ENCODE results near the gene CCDC171. TPM values are rescaled to one million over a fixed set of nuclear protein-coding genes. Genes with fewer than 3 reads are reported as not detected.
A peak's percentile ranks its signal among the peaks of the same experiment; 100 is the strongest.

Gene CCDC171
- polyA plus RNA-seq, 1 donor from 2014 or later: 9.1 TPM

DNA sequence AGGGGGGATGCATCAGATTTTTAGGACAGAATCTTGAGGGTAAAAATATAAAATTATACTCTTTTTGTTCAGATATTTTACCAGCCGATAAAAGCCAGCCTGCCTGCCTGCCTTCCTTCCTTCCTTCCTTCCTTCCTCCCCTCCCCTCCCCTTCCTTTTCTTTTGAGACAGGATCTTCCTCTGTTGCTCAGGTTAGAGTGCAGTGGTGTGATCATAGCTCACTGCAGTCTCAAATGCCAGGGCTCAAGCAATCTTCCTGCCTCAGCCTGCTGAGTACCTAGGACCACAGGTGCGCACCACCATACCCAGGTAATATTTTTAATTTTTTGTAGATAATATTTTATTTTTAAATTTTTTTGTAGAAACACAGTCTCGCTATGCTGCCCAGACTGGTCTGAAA is 330.0 kb downstream of the CCDC171 start:
- H3K9ac ChIP-seq (ENCODE audit: low read length): no peak overlapping the region
- H3K9me2 ChIP-seq (ENCODE audit: insufficient read depth, low read length): no peaks in the 10 kb centered on the region
- no peaks in the 10 kb centered on the region for H4K20me1 ChIP-seq (ENCODE audit: insufficient read depth)
- H3K27me3 ChIP-seq (ENCODE audit: insufficient read depth, low read depth, low read length): no peaks in the 10 kb centered on the region
- H3K4me2 ChIP-seq (ENCODE audit: low read length): no peak overlapping the region
- no peaks in the 10 kb centered on the region for H3K36me3 ChIP-seq (ENCODE audit: insufficient read depth, low read length)
- H3K4me3 ChIP-seq (ENCODE audit: low read length): no peak overlapping the region
- no peak overlapping the region for H2AFZ ChIP-seq (ENCODE audit: low read depth, low read length)
- H3F3A ChIP-seq (ENCODE audit: insufficient read depth, low read length, poor library complexity, severe bottlenecking): no peaks in the 10 kb centered on the region
- H3K79me2 ChIP-seq (replicated peaks; ENCODE audit: insufficient read depth, low read length): no peaks in the 10 kb centered on the region
- no peaks in the 10 kb centered on the region for H3K9me3 ChIP-seq (ENCODE audit: low read length)
- TF ChIP-seq CTCF (IDR thresholded peaks at IDR 0.05; ENCODE audit: poor library complexity, severe bottlenecking): no peak
- TF ChIP-seq MXI1 (conservative IDR thresholded peaks at IDR 0.05; ENCODE audit: poor library complexity, severe bottlenecking): no peak
- no peak for TF ChIP-seq EZH2 (IDR thresholded peaks at IDR 0.05; ENCODE audit: borderline replicate concordance, insufficient read depth, low read length, poor library complexity, severe bottlenecking)
- TF ChIP-seq REST (IDR thresholded peaks at IDR 0.05; ENCODE audit: borderline replicate concordance): no peak
- no peak for TF ChIP-seq RAD21 (conservative IDR thresholded peaks at IDR 0.05)
- no peak for TF ChIP-seq POLR2AphosphoS5 (IDR thresholded peaks at IDR 0.05)
- no peak for TF ChIP-seq TAF1 (IDR thresholded peaks at IDR 0.05; ENCODE audit: low read depth)
- no peak for TF ChIP-seq SMC3 (conservative IDR thresholded peaks at IDR 0.05; ENCODE audit: poor library complexity)
- TF ChIP-seq EP300 (conservative IDR thresholded peaks at IDR 0.05; ENCODE audit: poor library complexity, severe bottlenecking): no peak
- H3K27ac ChIP-seq (ENCODE audit: low read length): no peak overlapping the region

GRCh38 chr9:15885464-15885863 is 332.6 kb downstream of the CCDC171 start:
- H3F3A ChIP-seq (ENCODE audit: insufficient read depth, low read length, poor library complexity, severe bottlenecking): no peaks in the 10 kb centered on the region
- no peaks in the 10 kb centered on the region for H4K20me1 ChIP-seq (ENCODE audit: insufficient read depth)
- H3K9me3 ChIP-seq (ENCODE audit: low read length): no peaks in the 10 kb centered on the region
- no peaks in the 10 kb centered on the region for H3K9me2 ChIP-seq (ENCODE audit: insufficient read depth, low read length)
- H3K27ac ChIP-seq (ENCODE audit: low read length): peak overlapping the region; percentile 55
- no peak overlapping the region for H3K4me3 ChIP-seq (ENCODE audit: low read length)
- H2AFZ ChIP-seq (ENCODE audit: low read depth, low read length): no peak overlapping the region
- TF ChIP-seq EZH2 (IDR thresholded peaks at IDR 0.05; ENCODE audit: borderline replicate concordance, insufficient read depth, low read length, poor library complexity, severe bottlenecking) (no peak), REST (IDR thresholded peaks at IDR 0.05; ENCODE audit: borderline replicate concordance) (no peak), SMC3 (conservative IDR thresholded peaks at IDR 0.05; ENCODE audit: poor library complexity) (no peak), MXI1 (conservative IDR thresholded peaks at IDR 0.05; ENCODE audit: poor library complexity, severe bottlenecking) (no peak), POLR2AphosphoS5 (IDR thresholded peaks at IDR 0.05) (peak; percentile 32), EP300 (conservative IDR thresholded peaks at IDR 0.05; ENCODE audit: poor library complexity, severe bottlenecking) (peak; percentile 85), TAF1 (IDR thresholded peaks at IDR 0.05; ENCODE audit: low read depth) (no peak), CTCF (IDR thresholded peaks at IDR 0.05; ENCODE audit: poor library complexity, severe bottlenecking) (no peak), RAD21 (conservative IDR thresholded peaks at IDR 0.05) (no peak)
- H3K4me2 ChIP-seq (ENCODE audit: low read length): no peak overlapping the region
- no peaks in the 10 kb centered on the region for H3K79me2 ChIP-seq (replicated peaks; ENCODE audit: insufficient read depth, low read length)
- H3K36me3 ChIP-seq (ENCODE audit: insufficient read depth, low read length): no peaks in the 10 kb centered on the region
- no peak overlapping the region for H3K9ac ChIP-seq (ENCODE audit: low read length)
- H3K27me3 ChIP-seq (ENCODE audit: insufficient read depth, low read depth, low read length): no peaks in the 10 kb centered on the region
